Colonic mucosa (tissue), 4 donors: Measurements from ENCODE around the gene ZNF688. TPM values are rescaled to one million over a fixed set of nuclear protein-coding genes. Genes with fewer than 3 reads are reported as not detected.

Experiments used
- DNase-seq: peaks from one replicate; pipeline ENCODE4 v3.0.0-alpha.2; 2020
- H3K27ac ChIP-seq: fragments of 200-600 bp; one replicate; pipeline ENCODE4 v1.8.0; 2021
- H3K27me3 ChIP-seq: fragments of 200-600 bp; one replicate; pipeline ENCODE4 v1.8.0; 2021
- H3K36me3 ChIP-seq: fragments of 200-600 bp; one replicate; pipeline ENCODE4 v1.8.0; 2021
- H3K4me1 ChIP-seq: fragments of 200-600 bp; one replicate; pipeline ENCODE4 v1.8.0; 2021; ENCODE audit warnings: mild to moderate bottlenecking
- H3K4me3 ChIP-seq: fragments of 200-600 bp; one replicate; pipeline ENCODE4 v1.8.0; 2021
- H3K9ac ChIP-seq, 2 donors: one replicate each; pipeline ENCODE4 v1.7.0; 2013; ENCODE audit warnings: control low read depth in 2 of 2, low read depth in 2 of 2, low read length in 2 of 2
- H3K9me3 ChIP-seq: fragments of 200-600 bp; one replicate; pipeline ENCODE4 v1.8.0; 2021
- CTCF ChIP-seq: fragments of 200-600 bp; IDR thresholded peaks from one replicate; pipeline ENCODE4 v1.8.0; 2022; ENCODE audit warnings: antibody characterized with exemption, mild to moderate bottlenecking
- intact Hi-C: fragments of 100-400 bp; cut with DNase I; formaldehyde crosslinking; loops from one replicate; pipeline ENCODE4 v1.14.1; 2022
- total RNA-seq, 2 donors: library from RNA; stranded (reverse); fragmentation: NEBNext Ultra II Directional in 1 of 2; extraction: Animal tissue kit (Norgen Biotek cat#: 25700) in 1 of 2; gene quantifications; one replicate each; pipeline ENCODE4 v1.2.1, GENCODE V29; 2021
- donor health status: healthy.
- donor health status: DM: no; HTN: no; CAD: no.
- donor health status: DM: no; HTN: no; CAD: no.

Gene ZNF688
- total RNA-seq, 2 donors from 2014 or later, result 13.1 to 14.3 TPM

- Histone ChIP-seq H3K36me3 (no peaks in the 10 kb centered on the region), H3K9me3 (no peaks in the 10 kb centered on the region), H3K4me1 (peaks cover 6% of the 10 kb centered on the region), H3K9ac (peak within 1 kb of the TSS; percentile 96 to 98), H3K27ac (peak within 1 kb of the TSS; percentile 97), H3K4me3 (peak within 1 kb of the TSS; percentile 97), H3K27me3 (no peaks in the 10 kb centered on the region)
- peak; percentile 98 for DNase-seq
- intact Hi-C loops, result loop anchor here (10.0 kb wide), 1 partner anchor 185 kb away; no protein-coding TSS in a partner anchor
- no peak for TF ChIP-seq CTCF
Observed at GRCh38 chr16:30609926-30610839, 38.7 kb upstream of the ZNF688 start, which contains the start of gene ZNF689. TSS of gene ZNF689 (minus strand) at chr16:30610389. CDS start at chr16:30610041, 348 bp downstream.

- Histone ChIP-seq H3K9ac (peak overlapping the region; percentile 96 to 98), H3K27ac (peak overlapping the region; percentile 97), H3K4me3 (peak overlapping the region; percentile 97), H3K9me3 (no peaks in the 10 kb centered on the region), H3K36me3 (no peaks in the 10 kb centered on the region), H3K4me1 (peaks cover 6% of the 10 kb centered on the region), H3K27me3 (no peaks in the 10 kb centered on the region)
- peak; percentile 60 for DNase-seq
- intact Hi-C loops, result loop anchor here (10.0 kb wide), 1 partner anchor 184 kb away; no protein-coding TSS in a partner anchor
- TF ChIP-seq CTCF, result no peak
Observed at GRCh38 chr16:30609002-30609925, 37.8 kb upstream of the ZNF688 start.

GRCh38 chr16:30606004-30606403, 34.5 kb upstream of the ZNF688 start:
- Histone ChIP-seq H3K27ac (no peak overlapping the region), H3K9ac (no peak overlapping the region), H3K4me1 (peaks cover 6% of the 10 kb centered on the region), H3K27me3 (no peaks in the 10 kb centered on the region), H3K4me3 (no peak overlapping the region), H3K9me3 (no peaks in the 10 kb centered on the region), H3K36me3 (peaks cover 4% of the 10 kb centered on the region)
- no peak for TF ChIP-seq CTCF
- intact Hi-C loops, result loop anchor here (10.0 kb wide), 1 partner anchor 181 kb away; no protein-coding TSS in a partner anchor
- no peak for DNase-seq

- Histone ChIP-seq H3K9me3 (no peaks in the 10 kb centered on the region), H3K4me3 (no peak overlapping the region), H3K27ac (no peak overlapping the region), H3K4me1 (peaks cover 6% of the 10 kb centered on the region), H3K9ac (no peak overlapping the region), H3K36me3 (peaks cover 4% of the 10 kb centered on the region), H3K27me3 (no peaks in the 10 kb centered on the region)
- intact Hi-C loops, result loop anchor here (10.0 kb wide), 1 partner anchor 180 kb away; no protein-coding TSS in a partner anchor
- no peak for DNase-seq
- no peak for TF ChIP-seq CTCF
Observed at GRCh38 chr16:30605158-30605557, 33.6 kb upstream of the ZNF688 start.
